ENCODE data around the gene WDR33.

GRCh38 chr2:127722807-127723206 is 88.2 kb downstream of the WDR33 start:
- TF ChIP-seq POLR2A (IDR thresholded peaks at IDR 0.05) (no peak), CTCF (IDR thresholded peaks at IDR 0.05) (no peak)

All from right lobe of liver (tissue), 4 donors.